Retinal pigment epithelial cell (primary cell): ENCODE data around the gene WWTR1.
A peak's percentile ranks its signal among the peaks of the same experiment; 100 is the strongest.

Experiments used
- DNase-seq: peaks from one replicate; pipeline ENCODE4 v3.0.0-alpha.2; 2010; ENCODE audit warnings: low read depth
- H3K4me3 ChIP-seq: 2 replicates; pipeline ENCODE4 v1.5.1; 2011; ENCODE audit warnings: mild to moderate bottlenecking, low read length, control low read depth, moderate library complexity
- TF ChIP-seq, protein P1 (sequence below): conservative IDR thresholded peaks from 2 replicates; pipeline ENCODE4 v1.5.1; 2011; ENCODE audit warnings: low read depth, low read length, control low read depth, inconsistent platforms

The WWTR1 gene

DNA sequence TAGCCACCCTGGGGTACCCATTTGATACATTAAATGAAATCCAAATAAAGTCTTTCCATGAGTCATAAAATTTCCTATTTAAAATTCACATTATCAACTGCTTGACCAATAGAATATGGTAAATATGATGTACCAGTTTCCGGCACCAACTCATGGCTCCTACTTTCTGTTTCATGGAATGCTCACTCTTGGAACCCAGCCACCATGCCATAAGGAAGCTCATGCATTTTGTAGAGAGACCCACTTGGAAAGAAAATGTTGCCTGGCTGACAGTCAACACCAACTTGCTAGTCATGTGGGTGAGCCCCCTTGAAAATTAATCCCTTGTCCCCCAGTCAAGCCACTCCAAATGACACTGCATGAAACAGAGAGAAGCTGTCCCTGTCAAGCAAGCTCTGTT lies 57.2 kb downstream of the WWTR1 start:
- TF ChIP-seq, protein P1, sequence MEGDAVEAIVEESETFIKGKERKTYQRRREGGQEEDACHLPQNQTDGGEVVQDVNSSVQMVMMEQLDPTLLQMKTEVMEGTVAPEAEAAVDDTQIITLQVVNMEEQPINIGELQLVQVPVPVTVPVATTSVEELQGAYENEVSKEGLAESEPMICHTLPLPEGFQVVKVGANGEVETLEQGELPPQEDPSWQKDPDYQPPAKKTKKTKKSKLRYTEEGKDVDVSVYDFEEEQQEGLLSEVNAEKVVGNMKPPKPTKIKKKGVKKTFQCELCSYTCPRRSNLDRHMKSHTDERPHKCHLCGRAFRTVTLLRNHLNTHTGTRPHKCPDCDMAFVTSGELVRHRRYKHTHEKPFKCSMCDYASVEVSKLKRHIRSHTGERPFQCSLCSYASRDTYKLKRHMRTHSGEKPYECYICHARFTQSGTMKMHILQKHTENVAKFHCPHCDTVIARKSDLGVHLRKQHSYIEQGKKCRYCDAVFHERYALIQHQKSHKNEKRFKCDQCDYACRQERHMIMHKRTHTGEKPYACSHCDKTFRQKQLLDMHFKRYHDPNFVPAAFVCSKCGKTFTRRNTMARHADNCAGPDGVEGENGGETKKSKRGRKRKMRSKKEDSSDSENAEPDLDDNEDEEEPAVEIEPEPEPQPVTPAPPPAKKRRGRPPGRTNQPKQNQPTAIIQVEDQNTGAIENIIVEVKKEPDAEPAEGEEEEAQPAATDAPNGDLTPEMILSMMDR, result no peak
- H3K4me3 ChIP-seq, result no peak overlapping the region
- DNase-seq, result no peak

DNA sequence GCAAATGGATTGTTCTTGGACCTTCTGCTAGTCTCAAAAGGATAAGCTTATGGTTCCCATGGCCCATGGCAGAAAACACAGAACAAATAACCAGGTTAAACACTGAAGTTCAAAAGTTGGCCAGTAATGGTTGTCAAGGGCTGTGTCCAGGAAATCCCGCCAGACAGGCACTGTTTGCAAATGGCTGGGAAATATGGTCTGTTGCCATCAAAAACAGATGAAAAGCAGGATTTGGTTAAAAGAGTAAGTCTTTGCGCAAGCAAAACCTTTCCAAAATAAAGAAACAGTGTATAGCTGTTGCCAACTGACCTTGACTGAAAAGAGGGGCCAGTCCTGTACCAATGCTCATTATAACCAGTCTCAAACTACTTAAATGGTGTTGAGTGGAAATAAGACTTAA lies 58.6 kb downstream of the WWTR1 start:
- H3K4me3 ChIP-seq, result no peak overlapping the region
- TF ChIP-seq, protein P1, result no peak
- DNase-seq, result no peak

DNA sequence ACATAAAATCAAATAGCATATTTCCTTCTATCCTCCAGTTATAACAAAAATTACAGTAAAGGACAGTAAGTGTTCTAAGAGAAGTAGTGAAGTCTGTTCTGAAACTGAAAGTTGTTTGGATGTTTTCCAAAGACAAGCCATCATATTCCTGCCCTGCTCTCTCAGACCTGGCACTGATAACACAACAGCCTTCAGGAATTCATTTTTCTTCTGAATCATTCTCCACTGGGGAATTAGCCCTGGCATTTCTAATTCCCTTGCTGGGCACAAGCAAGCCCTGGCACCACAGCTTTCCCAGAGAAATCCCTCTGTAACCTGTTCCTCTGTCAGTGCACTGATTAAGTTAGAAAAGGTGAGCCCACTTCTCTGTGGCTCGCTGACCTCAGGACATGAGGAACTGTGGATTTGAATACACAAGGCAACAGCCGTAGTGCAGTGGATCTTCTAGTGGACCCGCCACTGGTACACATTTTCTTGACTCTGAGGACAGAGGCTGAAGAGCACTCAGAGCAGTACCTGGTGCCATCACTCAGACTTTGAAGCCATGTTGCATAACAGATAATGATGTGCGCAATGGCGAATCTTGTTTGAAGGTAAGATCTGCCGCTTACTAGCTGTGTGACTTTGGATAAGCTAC lies 61.6 kb downstream of the WWTR1 start:
- no peak for DNase-seq
- TF ChIP-seq, protein P1, result no peak
- no peak overlapping the region for H3K4me3 ChIP-seq

DNA sequence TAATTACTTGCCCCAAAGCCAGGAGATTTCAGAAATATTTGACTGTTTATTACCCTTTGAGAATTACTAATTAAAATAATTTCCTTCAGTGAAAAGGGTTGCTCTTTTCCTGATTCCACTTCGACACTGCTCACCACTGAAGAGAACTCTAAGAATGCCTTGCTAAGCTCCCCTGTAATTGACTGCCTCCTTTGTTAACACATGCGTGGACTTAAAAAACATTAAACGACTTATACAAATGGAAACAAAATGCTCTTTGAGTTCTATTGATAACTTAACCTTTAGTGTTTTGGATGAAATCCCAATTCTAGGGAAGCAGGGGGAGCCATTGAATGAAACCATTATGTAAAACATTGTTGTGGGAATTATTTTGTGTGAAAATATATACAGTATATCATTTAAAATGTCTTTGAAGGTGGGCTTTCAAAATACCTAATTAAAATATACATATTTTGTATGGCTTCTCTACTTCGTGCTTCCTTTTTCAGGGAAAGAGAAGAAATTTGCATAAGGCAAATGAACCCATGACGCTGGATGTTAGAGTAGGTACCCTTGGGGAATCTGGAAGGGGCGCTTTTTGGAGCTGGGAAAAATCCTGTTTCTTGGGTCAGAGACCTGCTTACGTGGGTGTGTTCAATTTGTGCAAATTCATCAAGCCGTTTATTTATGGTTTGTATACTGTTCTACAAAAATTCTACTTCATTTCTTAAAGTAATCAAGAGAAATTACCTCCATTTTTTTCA lies 64.2 kb downstream of the WWTR1 start:
- DNase-seq, result no peak
- TF ChIP-seq, protein P1, result no peak
- H3K4me3 ChIP-seq, result peak overlapping the region; percentile 29

DNA sequence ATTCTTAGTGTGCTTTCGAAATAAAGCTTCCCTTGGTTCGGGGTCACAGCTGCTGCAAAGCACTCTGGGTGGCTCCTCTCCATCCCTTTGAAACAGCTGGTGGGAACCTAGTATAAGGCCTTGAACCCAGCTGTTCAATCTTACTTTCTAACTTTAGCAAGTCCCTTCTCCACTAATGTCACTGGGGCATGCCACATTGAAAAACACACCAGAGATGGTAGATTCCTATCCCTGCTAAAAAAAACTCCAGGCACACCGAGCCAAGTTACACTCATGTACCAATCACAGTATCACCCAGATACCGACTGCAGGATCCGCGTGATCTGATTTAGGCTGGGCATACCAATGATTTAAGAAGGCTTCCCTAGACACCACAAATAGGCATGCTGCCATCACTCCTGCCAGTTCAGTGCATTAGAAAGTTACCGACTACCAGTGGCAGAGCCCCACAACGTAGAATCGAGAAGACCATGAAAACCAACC lies 65.0 kb downstream of the WWTR1 start:
- TF ChIP-seq, protein P1, result no peak
- peak overlapping the region; percentile 29 for H3K4me3 ChIP-seq
- peak; percentile 86 for DNase-seq

DNA sequence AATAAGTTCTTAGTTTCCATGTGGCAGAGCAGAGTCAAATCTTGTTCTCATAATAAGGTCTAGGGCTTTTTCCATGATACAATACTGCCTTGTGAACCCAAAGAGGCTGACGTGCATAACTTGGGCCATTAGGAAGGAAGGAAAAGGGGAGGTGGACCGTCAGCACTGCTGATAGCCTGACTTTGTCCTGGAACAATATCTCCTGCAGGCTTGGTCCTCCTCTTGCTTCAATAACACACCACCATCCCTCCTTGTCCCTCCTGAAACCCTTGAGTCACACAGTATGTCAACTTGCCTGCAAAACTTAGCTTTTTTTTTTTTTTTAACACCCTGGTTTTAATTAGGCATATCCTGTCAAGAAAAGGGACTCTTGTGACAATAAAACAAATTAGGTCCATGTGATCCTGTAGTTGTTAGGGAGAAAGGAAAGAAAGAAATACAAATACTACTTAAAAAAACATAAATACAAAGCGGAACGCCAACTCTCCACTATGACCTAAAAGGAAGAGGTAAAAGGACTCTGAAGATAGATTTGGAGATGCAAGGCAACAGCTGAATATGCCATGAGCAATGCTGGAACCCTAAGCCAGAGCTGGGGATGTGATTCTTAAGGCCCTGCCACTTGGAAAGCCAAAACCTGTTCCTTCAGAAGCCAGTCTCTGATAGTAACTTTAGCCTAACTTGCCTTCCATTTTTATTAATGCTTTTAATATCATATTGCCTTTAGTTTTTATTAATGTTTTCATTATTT lies 67.0 kb downstream of the WWTR1 start:
- TF ChIP-seq, protein P1, result no peak
- H3K4me3 ChIP-seq, result no peak overlapping the region
- no peak for DNase-seq
